H1 (cell line): ENCODE results near the gene TTC39A. TPM values are rescaled to one million over a fixed set of nuclear protein-coding genes. Genes with fewer than 3 reads are reported as not detected.

Experiments
- CHD1 ChIP-seq: IDR thresholded peaks from 2 replicates; pipeline ENCODE4 v1.6.1; 2012; ENCODE audit warnings: low read depth, low read length, improper control_type of control experiment
- KDM1A ChIP-seq: fragments of 200-600, 300-600 bp; sonication (generic); IDR thresholded peaks from 2 replicates; pipeline ENCODE4 v1.7.1; 2016; ENCODE audit warnings: mild to moderate bottlenecking, low read length, borderline replicate concordance
- KDM4A ChIP-seq: IDR thresholded peaks from one replicate; pipeline ENCODE4 v1.7.1; 2012; ENCODE audit warnings: low read depth, mild to moderate bottlenecking, moderate library complexity, low read length, inconsistent platforms; ENCODE audit not compliant: severe bottlenecking
- polyA plus RNA-seq, 7 experiments: library from polyadenylated mRNA; depleted of rRNA in 3 of 7; stranded (reverse) in 5 of 7; unstranded in 2 of 7; fragments of >200 nt in 5 of 7; fragments of 200-250 nt in 2 of 7; gene quantifications; 1 replicate in 5 of 7; 2 replicates in 1 of 7; 4 replicates in 1 of 7; pipeline versions ENCODE4 v1.2.1 to v1.2.3, GENCODE V29; 2011 to 2013; ENCODE audit warnings: missing spikeins in 2 of 7, mixed read lengths in 2 of 7
- total RNA-seq: library from RNA; stranded (reverse); fragmentation: NEBNext Ultra II Directional; extraction: Animal tissue kit (Norgen Biotek cat#: 25700); gene quantifications from 2 replicates; pipeline ENCODE4 v1.2.1, GENCODE V29; 2021

Gene TTC39A
- total and polyA plus RNA-seq, 2 of the 8 experiments (the other 6 are each of a cell fraction or from before 2014, with no cell fraction given) = 5.5 to 5.8 TPM

DNA sequence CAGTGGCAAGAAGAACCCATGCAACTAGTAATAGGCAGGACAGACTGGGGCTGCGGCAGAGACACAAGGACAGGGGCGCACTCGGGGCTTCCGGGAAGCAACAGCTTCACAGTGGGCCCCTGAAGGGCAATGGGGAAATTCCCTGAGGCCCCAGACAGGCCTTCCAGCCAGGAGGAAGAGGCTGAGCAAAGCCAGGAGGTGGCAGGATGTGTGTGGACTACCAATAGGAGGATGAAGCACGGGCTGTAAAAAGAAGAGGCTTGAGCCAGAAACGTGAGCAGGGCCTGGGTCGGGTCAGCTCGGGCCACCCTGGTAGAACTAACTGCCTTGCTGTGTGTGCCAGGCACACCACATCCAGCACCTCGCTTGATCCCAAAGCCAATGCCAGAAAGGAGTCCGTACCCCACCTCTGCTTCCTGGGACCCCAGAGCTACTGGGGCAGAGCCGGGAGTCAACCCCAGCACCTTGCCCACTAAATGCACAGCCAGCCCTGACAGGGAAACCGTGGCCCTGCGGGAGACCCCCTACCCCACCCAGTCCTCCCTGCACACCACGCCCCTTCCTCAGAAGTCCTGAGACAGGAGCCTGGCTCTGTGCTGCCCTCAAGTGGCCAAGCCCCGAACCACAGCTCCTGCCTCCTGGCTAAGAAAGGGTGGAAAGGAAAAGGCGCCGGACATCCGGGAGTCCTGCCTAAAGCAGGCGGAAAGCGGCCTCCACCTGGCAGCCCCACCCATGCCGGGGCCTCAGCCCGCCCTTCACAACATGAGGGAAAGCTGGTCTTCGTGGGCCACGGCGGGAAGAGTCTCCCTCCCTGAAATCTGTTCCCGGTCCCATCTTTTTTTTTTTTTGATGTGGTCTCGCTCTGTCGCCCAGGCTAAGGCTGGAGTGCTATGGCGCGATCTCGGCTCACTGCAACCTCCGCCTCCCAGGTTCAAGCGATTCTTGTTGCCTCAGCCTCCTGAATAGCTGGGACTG, 33.7 kb downstream of the TTC39A start (continued):
- no peak for TF ChIP-seq KDM1A
- TF ChIP-seq KDM4A = no peak
- no peak for TF ChIP-seq CHD1
- TF ChIP-seq, all 59 proteins: peak for 8
